ENCODE data around the gene CNTN5. TPM values are rescaled to one million over a fixed set of nuclear protein-coding genes. Genes with fewer than 3 reads are reported as not detected.

The CNTN5 gene
- total RNA-seq, 1 experiment from 2014 or later, result not detected

DNA sequence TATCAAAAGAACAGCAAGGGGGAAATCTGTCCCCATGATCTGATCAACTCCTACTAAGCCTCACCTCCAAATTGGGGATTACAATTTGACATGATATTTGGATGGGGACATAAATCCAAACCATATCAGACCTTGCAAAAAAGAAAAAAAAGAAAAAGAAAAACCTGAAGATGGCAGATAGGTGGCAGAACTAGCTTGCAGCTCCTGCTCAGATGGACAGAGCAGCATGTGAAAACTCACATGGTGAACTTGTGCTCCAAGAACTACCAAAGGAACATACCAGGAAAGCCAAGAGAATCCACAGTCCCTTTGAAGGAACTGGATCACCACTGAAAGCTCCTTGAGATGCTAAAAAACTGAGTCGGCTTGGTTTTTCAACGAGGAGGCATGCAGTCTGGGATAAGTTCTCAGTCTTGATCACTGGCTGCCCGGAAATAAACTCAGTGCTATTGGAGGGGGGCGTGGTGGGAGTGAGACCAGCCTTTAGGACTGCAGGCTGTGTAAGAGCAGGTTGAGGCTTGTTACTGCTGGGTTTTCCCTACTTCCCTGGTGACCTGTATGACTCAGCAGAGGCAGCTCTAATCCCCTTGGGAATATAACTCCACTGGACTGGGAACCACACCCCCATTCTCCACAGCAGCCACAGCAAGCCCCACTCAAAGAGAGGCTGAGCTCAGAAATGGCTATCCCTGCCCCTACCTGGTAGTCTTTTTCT lies 1308.0 kb downstream of the CNTN5 start:
- no peaks in the 10 kb centered on the region for H4K20me1 ChIP-seq (ENCODE audit: low read length)
- no TSS peak for BruUV-seq (replicated peaks)
- no peak overlapping the region for H3K4me3 ChIP-seq (ENCODE audit: low read length)
- H3K9me2 ChIP-seq (replicated peaks; ENCODE audit: low read length), result no peaks in the 10 kb centered on the region
- no peak overlapping the region for H2AFZ ChIP-seq (ENCODE audit: low read length)
- DNase-seq, result peak; percentile 7
- intact Hi-C loops (cut with micrococcal nuclease), result no loop called here
- no peaks in the 10 kb centered on the region for H3F3A ChIP-seq (ENCODE audit: low read length, unreplicated experiment)
- H3K9ac ChIP-seq (ENCODE audit: low read length), result no peak overlapping the region
- H3K4me1 ChIP-seq (ENCODE audit: insufficient read depth, low read length), result no peaks in the 10 kb centered on the region
- TF ChIP-seq EZH2 (IDR thresholded peaks at IDR 0.05; ENCODE audit: low read length, unreplicated experiment), result no peak
- TF ChIP-seq, protein P1, sequence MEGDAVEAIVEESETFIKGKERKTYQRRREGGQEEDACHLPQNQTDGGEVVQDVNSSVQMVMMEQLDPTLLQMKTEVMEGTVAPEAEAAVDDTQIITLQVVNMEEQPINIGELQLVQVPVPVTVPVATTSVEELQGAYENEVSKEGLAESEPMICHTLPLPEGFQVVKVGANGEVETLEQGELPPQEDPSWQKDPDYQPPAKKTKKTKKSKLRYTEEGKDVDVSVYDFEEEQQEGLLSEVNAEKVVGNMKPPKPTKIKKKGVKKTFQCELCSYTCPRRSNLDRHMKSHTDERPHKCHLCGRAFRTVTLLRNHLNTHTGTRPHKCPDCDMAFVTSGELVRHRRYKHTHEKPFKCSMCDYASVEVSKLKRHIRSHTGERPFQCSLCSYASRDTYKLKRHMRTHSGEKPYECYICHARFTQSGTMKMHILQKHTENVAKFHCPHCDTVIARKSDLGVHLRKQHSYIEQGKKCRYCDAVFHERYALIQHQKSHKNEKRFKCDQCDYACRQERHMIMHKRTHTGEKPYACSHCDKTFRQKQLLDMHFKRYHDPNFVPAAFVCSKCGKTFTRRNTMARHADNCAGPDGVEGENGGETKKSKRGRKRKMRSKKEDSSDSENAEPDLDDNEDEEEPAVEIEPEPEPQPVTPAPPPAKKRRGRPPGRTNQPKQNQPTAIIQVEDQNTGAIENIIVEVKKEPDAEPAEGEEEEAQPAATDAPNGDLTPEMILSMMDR (conservative IDR thresholded peaks at IDR 0.05; ENCODE audit: low read depth, low read length), result peak; percentile 24; the same call in 1 of the 2 replicates
- TF ChIP-seq EZH2phosphoT487 (IDR thresholded peaks at IDR 0.05; ENCODE audit: borderline replicate concordance, low read length), result no peak
- no peak overlapping the region for H3K4me2 ChIP-seq (ENCODE audit: low read length)
- no peak overlapping the region for H3K27ac ChIP-seq (ENCODE audit: low read length)
- CTCF ChIA-PET, result no interaction called here
- no peaks in the 10 kb centered on the region for H3K9me3 ChIP-seq (ENCODE audit: low read length)
- H3K36me3 ChIP-seq (ENCODE audit: low read depth, low read length), result no peaks in the 10 kb centered on the region
- no peak for ATAC-seq
- H3K27me3 ChIP-seq (ENCODE audit: low read length), result peaks cover 29% of the 10 kb centered on the region; the same call in 1 of the 2 replicates
- no peaks in the 10 kb centered on the region for H3K79me2 ChIP-seq (ENCODE audit: low read length)
- POLR2A ChIA-PET (ENCODE audit: unreplicated experiment), result no interaction called here

DNA sequence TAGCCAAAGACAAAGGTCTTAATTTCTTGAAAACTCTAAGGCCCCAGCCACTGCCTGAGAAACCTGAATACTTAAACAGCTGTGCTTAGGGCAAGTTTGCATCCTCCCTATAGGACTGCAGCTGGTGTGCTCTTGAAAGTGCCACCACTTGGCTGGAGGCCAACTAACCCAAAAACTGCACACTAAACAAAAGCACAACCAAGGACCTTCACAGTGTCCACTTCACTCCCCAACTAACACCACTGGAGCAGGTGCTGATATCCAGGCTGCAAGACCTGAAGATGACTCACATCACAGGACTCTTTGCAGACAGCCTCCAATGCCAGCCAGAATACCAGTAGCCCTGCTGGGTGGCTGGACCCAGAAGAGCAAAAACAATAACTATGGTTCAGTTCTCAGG lies 1308.6 kb downstream of the CNTN5 start:
- no peak overlapping the region for H3K27ac ChIP-seq (ENCODE audit: low read length)
- DNase-seq, result no peak
- intact Hi-C loops (cut with micrococcal nuclease), result no loop called here

GRCh38 chr11:100336873-100337272 lies 1316.1 kb downstream of the CNTN5 start:
- TF ChIP-seq EZH2phosphoT487 (IDR thresholded peaks at IDR 0.05; ENCODE audit: borderline replicate concordance, low read length) (no peak), EZH2 (IDR thresholded peaks at IDR 0.05; ENCODE audit: low read length, unreplicated experiment) (no peak)
- TF ChIP-seq, protein P1 (conservative IDR thresholded peaks at IDR 0.05; ENCODE audit: low read depth, low read length), result no peak
- no peak for DNase-seq

More for the DNA sequence above, 1308.6 kb downstream of the CNTN5 start:
- Histone ChIP-seq H3K4me2 (ENCODE audit: low read length) (no peak overlapping the region), H3K9ac (ENCODE audit: low read length) (no peak overlapping the region), H3F3A (ENCODE audit: low read length, unreplicated experiment) (no peaks in the 10 kb centered on the region), H3K27me3 (ENCODE audit: low read length) (peaks cover 26% of the 10 kb centered on the region; the same call in 1 of the 2 replicates), H3K9me3 (ENCODE audit: low read length) (no peaks in the 10 kb centered on the region), H3K4me3 (ENCODE audit: low read length) (no peak overlapping the region), H4K20me1 (ENCODE audit: low read length) (no peaks in the 10 kb centered on the region), H3K4me1 (ENCODE audit: insufficient read depth, low read length) (no peaks in the 10 kb centered on the region), H3K36me3 (ENCODE audit: low read depth, low read length) (no peaks in the 10 kb centered on the region), H3K9me2 (replicated peaks; ENCODE audit: low read length) (no peaks in the 10 kb centered on the region), H2AFZ (ENCODE audit: low read length) (no peak overlapping the region), H3K79me2 (ENCODE audit: low read length) (no peaks in the 10 kb centered on the region)
- CTCF ChIA-PET, result no interaction called here
- ATAC-seq, result no peak
- TF ChIP-seq, protein P1 (conservative IDR thresholded peaks at IDR 0.05; ENCODE audit: low read depth, low read length), result no peak
- BruUV-seq (replicated peaks), result no TSS peak
- POLR2A ChIA-PET (ENCODE audit: unreplicated experiment), result no interaction called here

More at GRCh38 chr11:100336873-100337272, 1316.1 kb downstream of the CNTN5 start:
- no peaks in the 10 kb centered on the region for H4K20me1 ChIP-seq (ENCODE audit: low read length)
- H3K27ac ChIP-seq (ENCODE audit: low read length), result no peak overlapping the region
- no peaks in the 10 kb centered on the region for H3K79me2 ChIP-seq (ENCODE audit: low read length)
- no peaks in the 10 kb centered on the region for H3K36me3 ChIP-seq (ENCODE audit: low read depth, low read length)
- BruUV-seq (replicated peaks), result no TSS peak
- H3K4me2 ChIP-seq (ENCODE audit: low read length), result no peak overlapping the region
- ChIA-PET CTCF (no interaction called here), POLR2A (ENCODE audit: unreplicated experiment) (no interaction called here)
- intact Hi-C loops (cut with micrococcal nuclease), result no loop called here
- no peaks in the 10 kb centered on the region for H3K4me1 ChIP-seq (ENCODE audit: insufficient read depth, low read length)
- H3K9ac ChIP-seq (ENCODE audit: low read length), result no peak overlapping the region
- peaks cover 56% of the 10 kb centered on the region for H3K27me3 ChIP-seq (ENCODE audit: low read length)
- no peaks in the 10 kb centered on the region for H3K9me3 ChIP-seq (ENCODE audit: low read length)
- no peaks in the 10 kb centered on the region for H3K9me2 ChIP-seq (replicated peaks; ENCODE audit: low read length)
- H3K4me3 ChIP-seq (ENCODE audit: low read length), result no peak overlapping the region
- no peaks in the 10 kb centered on the region for H3F3A ChIP-seq (ENCODE audit: low read length, unreplicated experiment)
- H2AFZ ChIP-seq (ENCODE audit: low read length), result no peak overlapping the region
- ATAC-seq, result no peak
